Measurements from ENCODE around the gene FAIM.
A peak's percentile ranks its signal among the peaks of the same experiment; 100 is the strongest.
"Not testable (repeated sequence)": the region's sequence is repeated elsewhere in the genome, so short reads cannot be mapped to it uniquely, and the experiment has no call there.

Gene FAIM

GRCh38 chr3:138668107-138668506, 59.5 kb downstream of the FAIM start:
- DNase-seq (ENCODE audit: low read depth): no peak

DNA sequence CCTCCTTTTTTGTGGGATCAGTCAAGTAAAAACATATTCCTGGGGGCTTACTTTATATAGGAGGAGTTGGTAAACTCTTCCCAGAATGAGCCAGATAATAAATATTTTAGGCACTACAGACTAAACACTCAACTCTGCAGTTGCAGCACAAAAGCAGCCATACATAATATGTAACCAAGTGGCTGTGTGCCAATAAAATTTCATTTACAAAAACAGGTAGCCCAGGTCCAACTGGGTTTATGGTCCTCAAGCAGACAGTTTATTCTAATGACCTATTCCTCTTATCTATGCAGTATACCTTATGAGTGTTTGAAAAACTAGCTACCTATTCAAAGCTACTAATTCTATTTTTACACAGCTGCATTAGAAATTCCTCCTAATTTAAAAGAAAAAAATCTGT, 61.8 kb downstream of the FAIM start:
- TF ChIP-seq, protein P1, sequence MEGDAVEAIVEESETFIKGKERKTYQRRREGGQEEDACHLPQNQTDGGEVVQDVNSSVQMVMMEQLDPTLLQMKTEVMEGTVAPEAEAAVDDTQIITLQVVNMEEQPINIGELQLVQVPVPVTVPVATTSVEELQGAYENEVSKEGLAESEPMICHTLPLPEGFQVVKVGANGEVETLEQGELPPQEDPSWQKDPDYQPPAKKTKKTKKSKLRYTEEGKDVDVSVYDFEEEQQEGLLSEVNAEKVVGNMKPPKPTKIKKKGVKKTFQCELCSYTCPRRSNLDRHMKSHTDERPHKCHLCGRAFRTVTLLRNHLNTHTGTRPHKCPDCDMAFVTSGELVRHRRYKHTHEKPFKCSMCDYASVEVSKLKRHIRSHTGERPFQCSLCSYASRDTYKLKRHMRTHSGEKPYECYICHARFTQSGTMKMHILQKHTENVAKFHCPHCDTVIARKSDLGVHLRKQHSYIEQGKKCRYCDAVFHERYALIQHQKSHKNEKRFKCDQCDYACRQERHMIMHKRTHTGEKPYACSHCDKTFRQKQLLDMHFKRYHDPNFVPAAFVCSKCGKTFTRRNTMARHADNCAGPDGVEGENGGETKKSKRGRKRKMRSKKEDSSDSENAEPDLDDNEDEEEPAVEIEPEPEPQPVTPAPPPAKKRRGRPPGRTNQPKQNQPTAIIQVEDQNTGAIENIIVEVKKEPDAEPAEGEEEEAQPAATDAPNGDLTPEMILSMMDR (IDR thresholded peaks at IDR 0.05; ENCODE audit: insufficient read depth, low read depth, low read length, missing control alignments): no peak
- no peak overlapping the region for H3K4me3 ChIP-seq (ENCODE audit: low read length)
- peak; percentile 36 for DNase-seq (ENCODE audit: low read depth)

More at GRCh38 chr3:138668107-138668506, 59.5 kb downstream of the FAIM start:
- TF ChIP-seq, protein P1 (IDR thresholded peaks at IDR 0.05; ENCODE audit: insufficient read depth, low read depth, low read length, missing control alignments): no peak
- no peak overlapping the region for H3K4me3 ChIP-seq (ENCODE audit: low read length)

DNA sequence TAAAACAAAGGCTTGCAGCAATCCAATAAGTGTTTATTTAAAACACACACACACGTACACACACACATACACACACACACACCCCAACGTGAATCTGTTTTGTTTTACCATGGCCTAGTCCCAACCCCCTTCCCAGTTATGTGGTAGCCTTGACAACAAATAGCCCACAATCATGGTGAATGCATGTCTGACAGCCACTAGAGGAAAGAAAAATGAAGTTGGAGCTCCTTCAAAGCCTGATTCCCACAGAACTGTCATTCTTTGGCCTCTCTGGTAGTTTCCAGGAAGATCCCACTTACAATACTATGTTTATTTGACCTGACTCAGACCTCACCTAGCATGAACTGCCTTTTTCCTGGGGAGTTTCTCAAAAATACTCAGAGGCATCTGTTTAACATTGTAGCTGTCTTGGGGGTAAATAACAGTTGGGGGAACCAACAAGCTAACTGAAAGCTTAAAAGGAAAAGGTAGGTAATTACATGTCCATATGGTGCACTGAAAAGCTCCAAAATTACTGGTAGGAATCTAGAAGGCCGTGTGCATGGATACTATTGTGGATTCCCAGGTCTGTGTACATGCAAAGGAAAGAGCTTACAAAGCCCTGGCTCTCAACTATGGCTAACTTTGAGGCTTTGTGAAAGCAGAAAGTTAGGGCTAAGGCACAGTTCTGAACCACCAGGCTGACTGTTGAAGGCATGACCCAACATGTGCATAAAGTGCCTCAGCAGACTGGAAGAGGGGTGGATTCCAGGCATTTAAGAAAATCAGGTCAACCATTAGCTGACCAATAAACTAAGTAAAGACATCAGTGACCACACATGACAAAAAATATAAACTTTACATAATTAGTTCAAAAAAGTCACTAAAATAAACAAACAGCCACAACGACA, 65.3 kb downstream of the FAIM start:
- peak; percentile 66 for DNase-seq (ENCODE audit: low read depth)
- TF ChIP-seq, protein P1 (IDR thresholded peaks at IDR 0.05; ENCODE audit: insufficient read depth, low read depth, low read length, missing control alignments): no peak
- no peak overlapping the region for H3K4me3 ChIP-seq (ENCODE audit: low read length)

DNA sequence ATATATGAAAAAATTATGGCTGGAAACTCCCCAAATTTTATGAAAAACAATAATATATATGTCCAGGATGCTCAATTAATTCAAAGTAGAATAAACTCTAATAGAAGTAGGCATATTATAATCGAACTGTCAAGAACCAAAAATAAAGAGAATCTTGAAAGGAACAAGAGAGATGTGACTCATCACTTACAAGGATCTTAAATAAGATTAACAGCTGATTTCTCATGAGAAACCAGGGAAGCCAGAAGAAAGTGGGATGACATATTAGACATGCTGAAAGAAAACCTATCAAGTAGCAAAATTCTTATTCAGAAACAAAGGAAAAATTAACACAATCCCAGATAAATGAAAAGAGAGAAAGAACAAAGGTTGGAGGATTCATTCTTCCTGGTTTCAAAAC, 66.8 kb downstream of the FAIM start:
- peak; percentile 41 for DNase-seq (ENCODE audit: low read depth)
- TF ChIP-seq, protein P1 (IDR thresholded peaks at IDR 0.05; ENCODE audit: insufficient read depth, low read depth, low read length, missing control alignments): no peak
- no peak overlapping the region for H3K4me3 ChIP-seq (ENCODE audit: low read length)

DNA sequence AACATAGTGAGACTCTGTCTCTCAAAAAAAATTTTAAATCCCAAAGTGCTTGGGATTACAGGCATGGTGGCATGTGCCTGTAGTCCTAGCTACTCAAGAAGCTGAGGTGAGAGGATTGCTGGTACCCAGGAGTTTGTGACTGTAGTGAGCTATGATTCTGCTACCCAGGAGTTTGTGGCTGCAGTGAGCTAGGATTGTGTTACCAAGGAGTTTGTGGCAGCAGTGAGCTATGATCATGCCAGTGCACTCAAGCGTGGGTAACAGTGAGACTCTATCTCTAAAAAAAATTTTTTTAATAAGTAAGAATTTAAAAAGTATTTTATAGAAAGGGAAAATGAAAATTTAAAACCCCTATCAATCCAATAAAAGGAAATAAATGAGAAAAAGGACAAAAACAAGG, 69.5 kb downstream of the FAIM start:
- no peak overlapping the region for H3K4me3 ChIP-seq (ENCODE audit: low read length)
- TF ChIP-seq, protein P1 (IDR thresholded peaks at IDR 0.05; ENCODE audit: insufficient read depth, low read depth, low read length, missing control alignments): no peak
- no peak for DNase-seq (ENCODE audit: low read depth)

DNA sequence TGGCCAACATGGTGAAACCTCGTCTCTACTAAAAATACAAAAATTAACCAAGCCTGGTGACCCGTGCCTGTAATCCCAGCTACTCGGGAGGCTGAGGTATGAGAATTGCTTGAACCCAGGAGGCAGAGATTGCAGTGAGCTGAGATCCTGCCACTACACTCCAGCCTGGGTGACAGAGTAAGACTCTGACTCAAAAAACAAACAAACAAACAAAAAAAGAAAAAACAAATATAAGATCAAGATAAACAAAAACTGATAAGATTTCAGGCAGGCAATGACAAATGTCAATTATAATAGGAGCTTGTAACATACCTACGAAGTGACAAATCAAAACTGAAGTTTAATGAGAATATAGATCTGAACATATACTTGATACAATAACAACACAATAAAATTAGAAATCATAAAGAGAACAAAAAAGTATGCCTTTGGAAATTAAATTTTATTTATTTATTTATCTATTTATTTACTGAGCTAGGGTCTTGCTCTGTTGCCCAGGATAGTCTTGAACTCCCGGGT, 70.4 kb downstream of the FAIM start:
- no peak overlapping the region for H3K4me3 ChIP-seq (ENCODE audit: low read length)
- DNase-seq (ENCODE audit: low read depth): no peak
- TF ChIP-seq, protein P1 (IDR thresholded peaks at IDR 0.05; ENCODE audit: insufficient read depth, low read depth, low read length, missing control alignments): no peak

- not testable (repeated sequence) for H3K4me3 ChIP-seq (ENCODE audit: low read length); DNase-seq (ENCODE audit: low read depth)
Observed at GRCh38 chr3:138680974-138681373, 72.4 kb downstream of the FAIM start.

Measured in epithelial cell of esophagus (primary cell).